ENCODE data around the gene LPP.

Gene LPP

GRCh38 chr3:188728371-188728896 lies 574.5 kb downstream of the LPP start:
- Histone ChIP-seq H3K9me3 (ENCODE audit: control insufficient read depth, insufficient read depth, low read length) (no peaks in the 10 kb centered on the region), H3K36me3 (ENCODE audit: insufficient read depth, low read length) (no peaks in the 10 kb centered on the region), H3K9ac (ENCODE audit: low read depth, low read length) (no peak overlapping the region), H3K4me1 (ENCODE audit: insufficient read depth, low read length) (no peaks in the 10 kb centered on the region)

GRCh38 chr3:188729422-188729821 lies 575.5 kb downstream of the LPP start:
- no peaks in the 10 kb centered on the region for H3K4me1 ChIP-seq (ENCODE audit: insufficient read depth, low read length)
- H3K9ac ChIP-seq (ENCODE audit: low read depth, low read length), result no peak overlapping the region
- H3K36me3 ChIP-seq (ENCODE audit: insufficient read depth, low read length), result no peaks in the 10 kb centered on the region
- no peaks in the 10 kb centered on the region for H3K9me3 ChIP-seq (ENCODE audit: control insufficient read depth, insufficient read depth, low read length)

DNA sequence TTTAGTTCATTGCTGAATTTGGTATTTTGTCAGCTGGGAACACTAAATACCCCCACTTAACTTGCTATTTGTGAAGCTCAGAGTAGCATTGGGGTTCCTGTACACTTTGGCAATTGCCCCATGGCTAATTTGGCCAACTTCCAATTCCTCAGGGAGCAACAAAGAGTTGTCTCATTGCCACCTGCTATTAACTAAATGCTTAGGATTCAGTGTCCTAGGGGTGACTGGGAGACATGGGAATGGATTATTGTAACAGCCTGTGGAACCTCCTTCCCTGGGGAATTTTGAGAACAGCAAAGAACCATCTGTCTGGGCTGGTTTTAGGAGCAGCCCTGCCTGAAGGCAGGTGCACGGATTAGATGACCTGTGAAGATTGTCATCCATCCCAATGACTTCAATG lies 580.4 kb downstream of the LPP start:
- H3K4me1 ChIP-seq (ENCODE audit: insufficient read depth, low read length), result no peaks in the 10 kb centered on the region
- no peaks in the 10 kb centered on the region for H3K9me3 ChIP-seq (ENCODE audit: control insufficient read depth, insufficient read depth, low read length)
- H3K36me3 ChIP-seq (ENCODE audit: insufficient read depth, low read length), result no peaks in the 10 kb centered on the region
- H3K9ac ChIP-seq (ENCODE audit: low read depth, low read length), result no peak overlapping the region

DNA sequence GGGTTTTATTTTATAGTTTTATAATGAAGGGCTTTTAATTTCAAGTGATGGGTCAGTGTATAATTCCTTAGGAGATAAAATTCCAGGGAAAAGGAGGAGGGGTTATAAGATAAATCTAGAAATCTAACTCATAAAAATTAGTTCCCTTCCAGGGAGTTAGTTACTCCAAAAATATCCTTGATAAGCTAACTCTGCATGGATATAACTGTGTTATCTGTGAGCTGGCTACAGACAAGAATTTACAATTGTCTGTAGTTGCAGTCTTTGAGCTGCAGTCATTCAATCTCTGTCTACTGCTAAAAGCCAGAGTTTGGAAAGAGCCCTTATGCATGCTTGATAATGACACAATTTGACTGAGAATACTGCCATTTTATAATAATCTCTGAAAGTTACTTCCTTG lies 585.6 kb downstream of the LPP start:
- Histone ChIP-seq H3K36me3 (ENCODE audit: insufficient read depth, low read length) (no peaks in the 10 kb centered on the region), H3K9ac (ENCODE audit: low read depth, low read length) (no peak overlapping the region), H3K9me3 (ENCODE audit: control insufficient read depth, insufficient read depth, low read length) (no peaks in the 10 kb centered on the region), H3K4me1 (ENCODE audit: insufficient read depth, low read length) (no peaks in the 10 kb centered on the region)

DNA sequence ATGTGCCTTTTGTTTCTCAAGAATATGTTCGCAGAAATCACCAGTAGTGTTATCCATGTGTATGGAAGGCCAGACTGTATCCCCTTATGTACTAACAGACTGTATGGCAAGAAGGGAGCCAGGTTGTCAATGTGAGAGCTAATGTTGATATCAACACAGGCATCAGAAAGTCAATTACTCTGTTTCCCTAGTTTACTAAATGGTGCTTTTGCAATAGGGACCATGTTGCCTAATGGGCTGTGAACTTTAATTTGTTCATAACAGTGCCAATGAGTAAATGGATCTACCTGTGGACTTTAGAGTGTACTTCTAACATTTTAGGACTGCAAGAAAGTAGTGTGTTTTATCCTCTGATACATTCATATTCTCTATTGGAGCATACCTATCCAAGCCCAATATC lies 586.1 kb downstream of the LPP start:
- Histone ChIP-seq H3K9ac (ENCODE audit: low read depth, low read length) (no peak overlapping the region), H3K9me3 (ENCODE audit: control insufficient read depth, insufficient read depth, low read length) (no peaks in the 10 kb centered on the region), H3K4me1 (ENCODE audit: insufficient read depth, low read length) (no peaks in the 10 kb centered on the region), H3K36me3 (ENCODE audit: insufficient read depth, low read length) (no peaks in the 10 kb centered on the region)

- no peaks in the 10 kb centered on the region for H3K9me3 ChIP-seq (ENCODE audit: control insufficient read depth, insufficient read depth, low read length)
- no peaks in the 10 kb centered on the region for H3K4me1 ChIP-seq (ENCODE audit: insufficient read depth, low read length)
- no peaks in the 10 kb centered on the region for H3K36me3 ChIP-seq (ENCODE audit: insufficient read depth, low read length)
- no peak overlapping the region for H3K9ac ChIP-seq (ENCODE audit: low read depth, low read length)
These were observed 589.0 kb downstream of the LPP start for GRCh38 chr3:188742755-188743550.

- Histone ChIP-seq H3K4me1 (ENCODE audit: insufficient read depth, low read length) (no peaks in the 10 kb centered on the region), H3K9ac (ENCODE audit: low read depth, low read length) (no peak overlapping the region), H3K9me3 (ENCODE audit: control insufficient read depth, insufficient read depth, low read length) (no peaks in the 10 kb centered on the region), H3K36me3 (ENCODE audit: insufficient read depth, low read length) (no peaks in the 10 kb centered on the region)
These were observed 590.2 kb downstream of the LPP start for GRCh38 chr3:188744166-188744565.

GRCh38 chr3:188745031-188745430 lies 591.1 kb downstream of the LPP start:
- H3K9ac ChIP-seq (ENCODE audit: low read depth, low read length), result no peak overlapping the region

GRCh38 chr3:188746291-188746783 lies 592.4 kb downstream of the LPP start:
- Histone ChIP-seq H3K9ac (ENCODE audit: low read depth, low read length) (no peak overlapping the region), H3K9me3 (ENCODE audit: control insufficient read depth, insufficient read depth, low read length) (no peaks in the 10 kb centered on the region), H3K4me1 (ENCODE audit: insufficient read depth, low read length) (no peaks in the 10 kb centered on the region), H3K36me3 (ENCODE audit: insufficient read depth, low read length) (no peaks in the 10 kb centered on the region)

More at GRCh38 chr3:188745031-188745430, 591.1 kb downstream of the LPP start:
- Histone ChIP-seq H3K9me3 (ENCODE audit: control insufficient read depth, insufficient read depth, low read length) (no peaks in the 10 kb centered on the region), H3K36me3 (ENCODE audit: insufficient read depth, low read length) (no peaks in the 10 kb centered on the region), H3K4me1 (ENCODE audit: insufficient read depth, low read length) (no peaks in the 10 kb centered on the region)

DNA sequence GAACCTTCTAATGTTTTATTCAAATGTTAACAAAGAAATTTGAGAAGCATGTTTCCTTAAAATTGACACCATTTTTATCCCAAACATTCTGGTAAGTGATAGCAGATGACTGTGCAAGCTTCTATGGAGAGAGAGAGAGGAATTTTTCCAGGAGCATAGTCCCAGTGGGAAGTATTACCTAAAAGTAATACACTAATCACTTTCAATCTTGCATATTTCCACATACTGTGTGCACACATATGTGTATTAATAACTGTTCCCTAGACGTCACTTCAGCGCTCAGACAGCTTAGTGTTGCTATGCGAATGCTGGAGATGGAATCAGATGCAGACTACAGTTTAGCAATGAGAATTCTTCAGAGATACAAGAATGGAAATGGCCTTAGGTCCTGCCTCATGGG lies 593.5 kb downstream of the LPP start:
- Histone ChIP-seq H3K4me1 (ENCODE audit: insufficient read depth, low read length) (no peaks in the 10 kb centered on the region), H3K9ac (ENCODE audit: low read depth, low read length) (no peak overlapping the region), H3K36me3 (ENCODE audit: insufficient read depth, low read length) (no peaks in the 10 kb centered on the region), H3K9me3 (ENCODE audit: control insufficient read depth, insufficient read depth, low read length) (no peaks in the 10 kb centered on the region)

GRCh38 chr3:188749010-188749617 lies 595.2 kb downstream of the LPP start:
- no peaks in the 10 kb centered on the region; the same call in 1 of the 2 replicates for H3K36me3 ChIP-seq (ENCODE audit: insufficient read depth, low read length)
- no peaks in the 10 kb centered on the region for H3K4me1 ChIP-seq (ENCODE audit: insufficient read depth, low read length)
- no peaks in the 10 kb centered on the region for H3K9me3 ChIP-seq (ENCODE audit: control insufficient read depth, insufficient read depth, low read length)
- H3K9ac ChIP-seq (ENCODE audit: low read depth, low read length), result no peak overlapping the region

- H3K9me3 ChIP-seq (ENCODE audit: control insufficient read depth, insufficient read depth, low read length), result no peaks in the 10 kb centered on the region
- no peak overlapping the region for H3K9ac ChIP-seq (ENCODE audit: low read depth, low read length)
- no peaks in the 10 kb centered on the region; the same call in 1 of the 2 replicates for H3K36me3 ChIP-seq (ENCODE audit: insufficient read depth, low read length)
- no peaks in the 10 kb centered on the region for H3K4me1 ChIP-seq (ENCODE audit: insufficient read depth, low read length)
These were observed 595.9 kb downstream of the LPP start for GRCh38 chr3:188749830-188750229.

DNA sequence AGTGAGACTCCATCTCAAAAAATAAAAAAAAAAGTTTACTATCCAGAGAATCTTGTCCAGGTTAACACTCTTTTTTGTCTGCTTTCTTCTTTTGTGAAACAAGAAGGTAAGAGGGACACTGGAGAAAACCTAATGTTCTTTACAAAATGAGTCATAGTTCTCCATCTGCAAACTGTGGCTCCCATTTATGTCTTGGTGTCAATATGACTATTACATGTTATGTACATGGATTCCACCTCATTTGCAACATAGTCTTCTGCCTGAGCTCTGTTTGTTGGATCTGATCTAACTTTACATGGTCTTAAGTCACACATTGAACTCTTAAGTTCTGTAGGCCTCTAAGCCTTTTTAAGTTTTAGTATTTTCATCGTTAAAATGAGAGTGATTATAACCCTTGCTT lies 596.7 kb downstream of the LPP start:
- H3K9me3 ChIP-seq (ENCODE audit: control insufficient read depth, insufficient read depth, low read length), result no peaks in the 10 kb centered on the region
- no peak overlapping the region for H3K9ac ChIP-seq (ENCODE audit: low read depth, low read length)
- no peaks in the 10 kb centered on the region for H3K4me1 ChIP-seq (ENCODE audit: insufficient read depth, low read length)

GRCh38 chr3:188752850-188753249 lies 598.9 kb downstream of the LPP start:
- Histone ChIP-seq H3K9me3 (ENCODE audit: control insufficient read depth, insufficient read depth, low read length) (no peaks in the 10 kb centered on the region), H3K4me1 (ENCODE audit: insufficient read depth, low read length) (no peaks in the 10 kb centered on the region), H3K9ac (ENCODE audit: low read depth, low read length) (no peak overlapping the region), H3K36me3 (ENCODE audit: insufficient read depth, low read length) (no peaks in the 10 kb centered on the region; the same call in 1 of the 2 replicates)

More for the DNA sequence above, 596.7 kb downstream of the LPP start:
- no peaks in the 10 kb centered on the region; the same call in 1 of the 2 replicates for H3K36me3 ChIP-seq (ENCODE audit: insufficient read depth, low read length)

DNA sequence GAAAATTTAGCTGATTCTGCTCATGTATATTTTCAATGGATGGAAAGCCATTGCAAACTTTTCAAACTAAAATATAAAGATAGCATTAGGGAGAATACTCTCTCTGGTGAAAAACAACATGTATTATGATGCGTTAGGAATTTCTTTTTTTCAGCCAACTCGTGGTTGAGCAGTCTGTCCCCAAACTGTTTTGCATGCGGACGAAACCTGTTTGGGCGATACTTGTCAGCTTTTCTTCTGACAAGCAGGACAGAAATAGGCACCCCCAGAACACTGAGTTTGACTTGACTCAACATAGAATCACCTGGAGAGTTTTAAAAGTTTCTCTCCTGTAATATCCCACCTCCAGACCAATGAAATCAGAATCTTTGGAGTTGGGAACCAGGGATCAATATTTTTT lies 600.3 kb downstream of the LPP start:
- no peaks in the 10 kb centered on the region for H3K9me3 ChIP-seq (ENCODE audit: control insufficient read depth, insufficient read depth, low read length)
- no peaks in the 10 kb centered on the region; the same call in 1 of the 2 replicates for H3K36me3 ChIP-seq (ENCODE audit: insufficient read depth, low read length)
- no peak overlapping the region for H3K9ac ChIP-seq (ENCODE audit: low read depth, low read length)
- H3K4me1 ChIP-seq (ENCODE audit: insufficient read depth, low read length), result no peaks in the 10 kb centered on the region
